Astrocyte of the spinal cord (primary cell): ENCODE measurements around the gene TYW1.
"Not testable (repeated sequence)": the region's sequence is repeated elsewhere in the genome, so short reads cannot be mapped to it uniquely, and the experiment has no call there.

Experiments
- DNase-seq: peaks from one replicate; pipeline ENCODE4 v3.0.0; 2011; ENCODE audit warnings: low read depth, low spot score
- H3K4me3 ChIP-seq: 2 replicates; pipeline ENCODE4 v1.5.1; 2011; ENCODE audit warnings: low read depth, mild to moderate bottlenecking, low read length, moderate library complexity
- CTCF ChIP-seq: IDR thresholded peaks from 2 replicates; pipeline ENCODE4 v1.5.1; 2012; ENCODE audit warnings: low read depth, mild to moderate bottlenecking, low read length, inconsistent platforms
- in situ Hi-C: cut with HindIII; loops from 2 replicates; pipeline ENCODE4 v1.10.0; 2017; ENCODE audit warnings: low sequenced_read_pairs

Gene TYW1

GRCh38 chr7:67191002-67191720 is 194.5 kb downstream of the TYW1 start:
- H3K4me3 ChIP-seq, in situ Hi-C loops, DNase-seq: not testable (repeated sequence)

- DNase-seq, in situ Hi-C loops, H3K4me3 ChIP-seq: not testable (repeated sequence)
Measured at GRCh38 chr7:67192123-67192702, 195.6 kb downstream of the TYW1 start.

GRCh38 chr7:67192889-67193613 is 196.4 kb downstream of the TYW1 start:
- in situ Hi-C loops, H3K4me3 ChIP-seq: not testable (repeated sequence)
- peak; percentile 62 for DNase-seq

- in situ Hi-C loops, DNase-seq: not testable (repeated sequence)
Measured at GRCh38 chr7:67196176-67196575, 199.5 kb downstream of the TYW1 start.

GRCh38 chr7:67198865-67199526 is 202.4 kb downstream of the TYW1 start:
- DNase-seq, H3K4me3 ChIP-seq, in situ Hi-C loops: not testable (repeated sequence)

More at GRCh38 chr7:67196176-67196575, 199.5 kb downstream of the TYW1 start:
- H3K4me3 ChIP-seq = not testable (repeated sequence)

GRCh38 chr7:67205772-67206171 is 209.1 kb downstream of the TYW1 start:
- DNase-seq, H3K4me3 ChIP-seq, in situ Hi-C loops: not testable (repeated sequence)

GRCh38 chr7:67206452-67206851 is 209.8 kb downstream of the TYW1 start:
- H3K4me3 ChIP-seq = no peak overlapping the region
- TF ChIP-seq CTCF = no peak
- in situ Hi-C loops = no loop called here
- no peak for DNase-seq

GRCh38 chr7:67208656-67209055 is 212.0 kb downstream of the TYW1 start:
- DNase-seq, H3K4me3 ChIP-seq, in situ Hi-C loops: not testable (repeated sequence)

GRCh38 chr7:67209256-67209655 is 212.6 kb downstream of the TYW1 start:
- H3K4me3 ChIP-seq = no peak overlapping the region
- TF ChIP-seq CTCF = no peak
- in situ Hi-C loops = no loop called here

GRCh38 chr7:67210567-67210966 is 213.9 kb downstream of the TYW1 start:
- no peak overlapping the region for H3K4me3 ChIP-seq
- no peak for DNase-seq
- in situ Hi-C loops = no loop called here
- TF ChIP-seq CTCF = no peak

More at GRCh38 chr7:67209256-67209655, 212.6 kb downstream of the TYW1 start:
- DNase-seq = no peak

- DNase-seq, H3K4me3 ChIP-seq, in situ Hi-C loops: not testable (repeated sequence)
Measured at GRCh38 chr7:67211650-67212330, 215.2 kb downstream of the TYW1 start.

- in situ Hi-C loops, H3K4me3 ChIP-seq, DNase-seq: not testable (repeated sequence)
Measured at GRCh38 chr7:67213038-67213437, 216.4 kb downstream of the TYW1 start.

GRCh38 chr7:67223551-67223950 is 226.9 kb downstream of the TYW1 start:
- in situ Hi-C loops, H3K4me3 ChIP-seq: not testable (repeated sequence)
- peak; percentile 77 for DNase-seq
